ENCODE results near the gene AP2A2. TPM values are rescaled to one million over a fixed set of nuclear protein-coding genes. Genes with fewer than 3 reads are reported as not detected.

The AP2A2 gene
- total RNA-seq, 1 donor from 2014 or later = 69.7 TPM

- Mint-ChIP-seq H3K27me3 (ENCODE audit: low read depth) (no peaks in the 10 kb centered on the region), H3K4me1 (ENCODE audit: low read depth) (peaks cover 9% of the 10 kb centered on the region), H3K9me3 (ENCODE audit: low read depth) (no peaks in the 10 kb centered on the region), H3K36me3 (ENCODE audit: low read depth) (peaks cover 26% of the 10 kb centered on the region), H3K4me3 (ENCODE audit: unreplicated experiment) (no peak overlapping the region), H3K27ac (ENCODE audit: unreplicated experiment) (no peak overlapping the region)
- TF ChIP-seq, protein P1, sequence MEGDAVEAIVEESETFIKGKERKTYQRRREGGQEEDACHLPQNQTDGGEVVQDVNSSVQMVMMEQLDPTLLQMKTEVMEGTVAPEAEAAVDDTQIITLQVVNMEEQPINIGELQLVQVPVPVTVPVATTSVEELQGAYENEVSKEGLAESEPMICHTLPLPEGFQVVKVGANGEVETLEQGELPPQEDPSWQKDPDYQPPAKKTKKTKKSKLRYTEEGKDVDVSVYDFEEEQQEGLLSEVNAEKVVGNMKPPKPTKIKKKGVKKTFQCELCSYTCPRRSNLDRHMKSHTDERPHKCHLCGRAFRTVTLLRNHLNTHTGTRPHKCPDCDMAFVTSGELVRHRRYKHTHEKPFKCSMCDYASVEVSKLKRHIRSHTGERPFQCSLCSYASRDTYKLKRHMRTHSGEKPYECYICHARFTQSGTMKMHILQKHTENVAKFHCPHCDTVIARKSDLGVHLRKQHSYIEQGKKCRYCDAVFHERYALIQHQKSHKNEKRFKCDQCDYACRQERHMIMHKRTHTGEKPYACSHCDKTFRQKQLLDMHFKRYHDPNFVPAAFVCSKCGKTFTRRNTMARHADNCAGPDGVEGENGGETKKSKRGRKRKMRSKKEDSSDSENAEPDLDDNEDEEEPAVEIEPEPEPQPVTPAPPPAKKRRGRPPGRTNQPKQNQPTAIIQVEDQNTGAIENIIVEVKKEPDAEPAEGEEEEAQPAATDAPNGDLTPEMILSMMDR (IDR thresholded peaks at IDR 0.05) = no peak
- no peak for DNase-seq (ENCODE audit: low spot score)
These were observed 42.5 kb downstream of the AP2A2 start for GRCh38 chr11:967995-968751.

GRCh38 chr11:968822-969221 is 43.2 kb downstream of the AP2A2 start:
- Mint-ChIP-seq H3K4me3 (ENCODE audit: unreplicated experiment) (no peak overlapping the region), H3K27ac (ENCODE audit: unreplicated experiment) (no peak overlapping the region), H3K9me3 (ENCODE audit: low read depth) (no peaks in the 10 kb centered on the region), H3K36me3 (ENCODE audit: low read depth) (peaks cover 30% of the 10 kb centered on the region), H3K27me3 (ENCODE audit: low read depth) (no peaks in the 10 kb centered on the region), H3K4me1 (ENCODE audit: low read depth) (peaks cover 9% of the 10 kb centered on the region)
- TF ChIP-seq, protein P1 (IDR thresholded peaks at IDR 0.05) = no peak
- no peak for DNase-seq (ENCODE audit: low spot score)

GRCh38 chr11:969651-970205 is 44.1 kb downstream of the AP2A2 start:
- H3K27ac Mint-ChIP-seq (ENCODE audit: unreplicated experiment) = no peak overlapping the region
- H3K4me1 Mint-ChIP-seq (ENCODE audit: low read depth) = peaks cover 9% of the 10 kb centered on the region
- no peak overlapping the region for H3K4me3 Mint-ChIP-seq (ENCODE audit: unreplicated experiment)
- H3K36me3 Mint-ChIP-seq (ENCODE audit: low read depth) = peaks cover 26% of the 10 kb centered on the region
- H3K27me3 Mint-ChIP-seq (ENCODE audit: low read depth) = no peaks in the 10 kb centered on the region
- no peak for DNase-seq (ENCODE audit: low spot score)
- no peaks in the 10 kb centered on the region for H3K9me3 Mint-ChIP-seq (ENCODE audit: low read depth)
- TF ChIP-seq, protein P1 (IDR thresholded peaks at IDR 0.05) = no peak

- Mint-ChIP-seq H3K4me3 (ENCODE audit: unreplicated experiment) (no peak overlapping the region), H3K27me3 (ENCODE audit: low read depth) (no peaks in the 10 kb centered on the region), H3K4me1 (ENCODE audit: low read depth) (peaks cover 9% of the 10 kb centered on the region), H3K9me3 (ENCODE audit: low read depth) (no peaks in the 10 kb centered on the region), H3K27ac (ENCODE audit: unreplicated experiment) (no peak overlapping the region), H3K36me3 (ENCODE audit: low read depth) (peaks cover 28% of the 10 kb centered on the region)
- TF ChIP-seq, protein P1 (IDR thresholded peaks at IDR 0.05) = no peak
- DNase-seq (ENCODE audit: low spot score) = no peak
These were observed 44.7 kb downstream of the AP2A2 start for GRCh38 chr11:970319-970871.

- TF ChIP-seq, protein P1 (IDR thresholded peaks at IDR 0.05) = no peak
- Mint-ChIP-seq H3K36me3 (ENCODE audit: low read depth) (peaks cover 30% of the 10 kb centered on the region), H3K4me1 (ENCODE audit: low read depth) (peaks cover 11% of the 10 kb centered on the region), H3K9me3 (ENCODE audit: low read depth) (no peaks in the 10 kb centered on the region), H3K4me3 (ENCODE audit: unreplicated experiment) (no peak overlapping the region), H3K27ac (ENCODE audit: unreplicated experiment) (no peak overlapping the region), H3K27me3 (ENCODE audit: low read depth) (no peaks in the 10 kb centered on the region)
- DNase-seq (ENCODE audit: low spot score) = no peak
These were observed 45.5 kb downstream of the AP2A2 start for GRCh38 chr11:971092-971690.

Data from chondrocyte (in vitro differentiated cells).